Keratinocyte (primary cell): Measurements from ENCODE around the gene HCFC1. TPM values are rescaled to one million over a fixed set of nuclear protein-coding genes. Genes with fewer than 3 reads are reported as not detected.

Experiments used
- DNase-seq: peaks from one replicate; pipeline ENCODE4 v3.0.0-alpha.2; 2011; ENCODE audit warnings: low read depth, missing footprints, low spot score
- FAIRE-seq: peaks from 2 replicates; lab custom pipeline; 2011; peaks lifted over from hg19 to GRCh38; lab: Jason Lieb, UNC
- H2AFZ ChIP-seq: 2 replicates; pipeline ENCODE4 v1.6.0; 2012; ENCODE audit warnings: low read length, control low read depth, inconsistent platforms; ENCODE audit not compliant: control insufficient read depth
- H3K27ac ChIP-seq: 2 replicates; pipeline ENCODE4 v1.5.1; 2011; ENCODE audit warnings: low read length; ENCODE audit not compliant: control insufficient read depth, insufficient read depth
- H3K27me3 ChIP-seq: 3 replicates; pipeline ENCODE4 v1.6.0; 2011; ENCODE audit warnings: low read length; ENCODE audit not compliant: control insufficient read depth, insufficient read depth; ENCODE audit errors: extremely low read depth
- H3K36me3 ChIP-seq, 2 experiments: 2 replicates in 1 of 2; 3 replicates in 1 of 2; pipeline ENCODE4 v1.5.1; 2011; ENCODE audit warnings: low read length in 2 of 2, mild to moderate bottlenecking in 1 of 2; ENCODE audit not compliant: control insufficient read depth in 2 of 2, insufficient read depth in 2 of 2; ENCODE audit errors: extremely low read depth in 1 of 2
- H3K4me1 ChIP-seq: 3 replicates; pipeline ENCODE4 v1.5.1; 2011; ENCODE audit warnings: low read length; ENCODE audit not compliant: control insufficient read depth, insufficient read depth; ENCODE audit errors: extremely low read depth
- H3K4me2 ChIP-seq: 3 replicates; pipeline ENCODE4 v1.6.0; 2011; ENCODE audit warnings: low read depth, low read length; ENCODE audit not compliant: control insufficient read depth, insufficient read depth; ENCODE audit errors: extremely low read depth
- H3K4me3 ChIP-seq, 3 experiments: fragments of 200-600 bp in 1 of 3; sonication (generic) in 1 of 3; 2 replicates in 2 of 3; 3 replicates in 1 of 3; pipeline ENCODE4 v1.5.1; 2011 to 2016; ENCODE audit warnings: low read length in 3 of 3, mild to moderate bottlenecking in 3 of 3, control low read depth in 2 of 3, inconsistent platforms in 1 of 3, low read depth in 1 of 3, mixed read lengths in 1 of 3, mixed run types in 1 of 3, moderate library complexity in 1 of 3; ENCODE audit not compliant: control insufficient read depth in 2 of 3, insufficient read depth in 2 of 3; ENCODE audit errors: extremely low read depth in 1 of 3
- H3K79me2 ChIP-seq: 2 replicates; pipeline ENCODE4 v1.6.0; 2012; ENCODE audit warnings: low read length; ENCODE audit not compliant: control insufficient read depth, insufficient read depth
- H3K9ac ChIP-seq: 3 replicates; pipeline ENCODE4 v1.6.0; 2011; ENCODE audit warnings: low read length; ENCODE audit not compliant: control insufficient read depth, insufficient read depth; ENCODE audit errors: extremely low read depth
- H3K9me1 ChIP-seq: 3 replicates; pipeline ENCODE4 v1.6.0; 2011; ENCODE audit warnings: low read length; ENCODE audit not compliant: control insufficient read depth, insufficient read depth; ENCODE audit errors: extremely low read depth
- H3K9me3 ChIP-seq: 2 replicates; pipeline ENCODE4 v1.5.1; 2012; ENCODE audit warnings: low read depth, low read length; ENCODE audit not compliant: control insufficient read depth
- H4K20me1 ChIP-seq: 3 replicates; pipeline ENCODE4 v1.6.0; 2011; ENCODE audit warnings: low read length; ENCODE audit not compliant: control insufficient read depth, insufficient read depth; ENCODE audit errors: extremely low read depth
- EZH2 ChIP-seq: IDR thresholded peaks from one replicate; pipeline ENCODE4 v1.6.1; 2012; ENCODE audit warnings: inconsistent platforms, mild to moderate bottlenecking, low read length, moderate library complexity
- dilution Hi-C: fragments of 300-500 bp; cut with MboI; formaldehyde crosslinking; loops from one replicate; pipeline ENCODE4 v1.7.0; 2020; ENCODE audit warnings: low sequenced_read_pairs; ENCODE audit not compliant: extremely low pct_ligation_motif_present
- polyA plus RNA-seq, 5 experiments: library from polyadenylated mRNA; depleted of rRNA in 3 of 5; stranded (reverse) in 3 of 5; stranded (forward) in 1 of 5; unstranded in 1 of 5; fragments of >200 nt; gene quantifications; 1 replicate in 1 of 5; 2 replicates in 3 of 5; 3 replicates in 1 of 5; pipeline versions ENCODE4 v1.2.1 to v1.2.3, GENCODE V29; 2011 to 2012; ENCODE audit warnings: missing spikeins in 2 of 5, low read depth in 1 of 5, low replicate concordance in 1 of 5
- TF ChIP-seq, protein P1 (sequence below), 3 experiments: IDR thresholded peaks in 1 of 3; conservative IDR thresholded peaks in 1 of 3; optimal IDR thresholded peaks in 1 of 3; 2 replicates in 2 of 3; 3 replicates in 1 of 3; pipeline versions ENCODE3 to v1.5.1; 2011; ENCODE audit warnings: low read length in 3 of 3, mild to moderate bottlenecking in 3 of 3, moderate library complexity in 2 of 3, control low read depth in 1 of 3, inconsistent platforms in 1 of 3; ENCODE audit not compliant: insufficient read depth in 2 of 3; ENCODE audit errors: extremely low read depth in 1 of 3

HCFC1 gene
- polyA plus RNA-seq, 1 donor (not counting 4 experiments of a cell fraction or from before 2014, with no cell fraction given): 2.7 TPM

DNA sequence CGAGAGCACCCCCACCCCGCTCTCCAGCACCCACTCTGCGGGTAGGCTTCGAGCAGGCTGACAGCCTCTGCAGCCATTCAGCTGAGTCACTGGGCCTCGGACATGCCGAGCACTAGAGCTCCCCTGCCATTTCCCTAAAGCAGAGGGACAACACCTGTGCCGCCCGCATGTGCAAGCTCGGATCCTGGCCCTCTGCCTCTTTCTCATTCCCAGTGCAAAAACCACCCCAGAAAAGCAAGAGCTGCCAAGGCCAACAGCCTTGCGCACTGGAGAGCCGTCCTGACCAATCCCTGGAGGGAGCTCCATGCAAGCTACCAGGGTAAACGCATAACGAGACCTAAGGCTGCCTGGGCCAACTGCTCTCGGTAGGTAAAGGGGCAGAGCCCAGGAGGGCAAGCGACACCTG lies 5.3 kb downstream of the HCFC1 start:
- peaks cover 12% of the 10 kb centered on the region for H3K4me1 ChIP-seq
- FAIRE-seq: no peak

DNA sequence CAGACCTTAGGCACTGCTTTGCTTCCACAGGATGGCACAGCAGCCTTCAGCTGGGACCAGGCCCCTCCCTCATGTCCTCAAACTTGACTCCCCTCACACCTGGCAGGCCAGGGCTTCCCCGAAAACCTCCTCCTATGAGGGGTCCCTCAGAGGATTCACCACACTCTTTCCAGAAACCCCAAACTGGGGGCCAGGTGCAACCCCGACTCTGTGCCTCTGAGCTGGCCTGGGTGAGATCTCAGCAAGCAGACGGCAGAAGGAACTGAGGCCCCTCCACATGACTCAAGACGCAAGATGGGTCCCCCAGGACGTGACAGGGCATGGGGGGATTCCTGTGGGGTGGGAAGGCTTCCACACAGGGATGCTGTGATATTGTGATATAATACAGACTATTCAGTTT lies 6.2 kb downstream of the HCFC1 start:
- dilution Hi-C loops: no loop called here
- Histone ChIP-seq H3K79me2 (peaks cover 75% of the 10 kb centered on the region), H3K27ac (no peak overlapping the region), H3K36me3 (peaks cover 8 to 31% of the 10 kb centered on the region in 2 experiments), H3K4me1 (peaks cover 12% of the 10 kb centered on the region), H3K4me3 (no peak overlapping the region), H3K4me2 (no peak overlapping the region), H3K9me1 (no peaks in the 10 kb centered on the region), H3K9me3 (no peaks in the 10 kb centered on the region), H3K9ac (no peak overlapping the region), H3K27me3 (no peaks in the 10 kb centered on the region), H2AFZ (no peak overlapping the region), H4K20me1 (peaks cover 20% of the 10 kb centered on the region)
- TF ChIP-seq EZH2: no peak
- TF ChIP-seq, protein P1, sequence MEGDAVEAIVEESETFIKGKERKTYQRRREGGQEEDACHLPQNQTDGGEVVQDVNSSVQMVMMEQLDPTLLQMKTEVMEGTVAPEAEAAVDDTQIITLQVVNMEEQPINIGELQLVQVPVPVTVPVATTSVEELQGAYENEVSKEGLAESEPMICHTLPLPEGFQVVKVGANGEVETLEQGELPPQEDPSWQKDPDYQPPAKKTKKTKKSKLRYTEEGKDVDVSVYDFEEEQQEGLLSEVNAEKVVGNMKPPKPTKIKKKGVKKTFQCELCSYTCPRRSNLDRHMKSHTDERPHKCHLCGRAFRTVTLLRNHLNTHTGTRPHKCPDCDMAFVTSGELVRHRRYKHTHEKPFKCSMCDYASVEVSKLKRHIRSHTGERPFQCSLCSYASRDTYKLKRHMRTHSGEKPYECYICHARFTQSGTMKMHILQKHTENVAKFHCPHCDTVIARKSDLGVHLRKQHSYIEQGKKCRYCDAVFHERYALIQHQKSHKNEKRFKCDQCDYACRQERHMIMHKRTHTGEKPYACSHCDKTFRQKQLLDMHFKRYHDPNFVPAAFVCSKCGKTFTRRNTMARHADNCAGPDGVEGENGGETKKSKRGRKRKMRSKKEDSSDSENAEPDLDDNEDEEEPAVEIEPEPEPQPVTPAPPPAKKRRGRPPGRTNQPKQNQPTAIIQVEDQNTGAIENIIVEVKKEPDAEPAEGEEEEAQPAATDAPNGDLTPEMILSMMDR (optimal IDR thresholded peaks at IDR 0.05 in 1 of 3, IDR thresholded peaks at IDR 0.05 in 1 of 3, conservative IDR thresholded peaks at IDR 0.05 in 1 of 3; ENCODE audit: extremely low read depth in 1 of 3, insufficient read depth in 2 of 3, low read length in 3 of 3): no peak
- no peak for DNase-seq
- no peak for FAIRE-seq

More for the DNA sequence above, 5.3 kb downstream of the HCFC1 start:
- no peak overlapping the region for H3K27ac ChIP-seq
- H3K4me2 ChIP-seq: no peak overlapping the region
- no peak for DNase-seq
- no peaks in the 10 kb centered on the region for H3K9me1 ChIP-seq
- peaks cover 20% of the 10 kb centered on the region for H4K20me1 ChIP-seq
- H3K4me3 ChIP-seq: no peak overlapping the region
- no peaks in the 10 kb centered on the region for H3K9me3 ChIP-seq
- H3K36me3 ChIP-seq: peaks cover 5 to 23% of the 10 kb centered on the region in 2 experiments
- H3K9ac ChIP-seq: no peak overlapping the region
- no peaks in the 10 kb centered on the region for H3K27me3 ChIP-seq
- TF ChIP-seq, protein P1 (optimal IDR thresholded peaks at IDR 0.05 in 1 of 3, IDR thresholded peaks at IDR 0.05 in 1 of 3, conservative IDR thresholded peaks at IDR 0.05 in 1 of 3; ENCODE audit: extremely low read depth in 1 of 3, insufficient read depth in 2 of 3, low read length in 3 of 3): no peak
- no peak for TF ChIP-seq EZH2
- peaks cover 80% of the 10 kb centered on the region for H3K79me2 ChIP-seq
- H2AFZ ChIP-seq: no peak overlapping the region
- dilution Hi-C loops: no loop called here
